Fibroblast of lung (primary cell): ENCODE measurements around the gene CTR9.

Source experiments
- CTCF ChIP-seq, 2 donors: IDR thresholded peaks in 1 of 2; conservative IDR thresholded peaks in 1 of 2; 1 replicate in 1 of 2; 2 replicates in 1 of 2; pipeline ENCODE4 v1.5.1; 2011 to 2012; ENCODE audit warnings: low read length in 2 of 2, control low read depth in 1 of 2, inconsistent platforms in 1 of 2, low read depth in 1 of 2, mild to moderate bottlenecking in 1 of 2
- EZH2 ChIP-seq: IDR thresholded peaks from 2 replicates; pipeline ENCODE4 v1.5.1; 2012; ENCODE audit warnings: low read length, control low read depth, mild to moderate bottlenecking; ENCODE audit errors: missing control alignments

- no peak for TF ChIP-seq CTCF (conservative IDR thresholded peaks at IDR 0.05 in 1 of 2, IDR thresholded peaks at IDR 0.05 in 1 of 2; ENCODE audit: low read depth in 1 of 2, low read length in 2 of 2)
- no peak for TF ChIP-seq EZH2
Measured at GRCh38 chr11:10809373-10810160, 58.5 kb downstream of the CTR9 start.
